A204.1 (cell line): ENCODE measurements around the gene USP24.
"Not testable (repeated sequence)": the region's sequence is repeated elsewhere in the genome, so short reads cannot be mapped to it uniquely, and the experiment has no call there.

Experiments used
- FAIRE-seq: peaks from 2 replicates; lab custom pipeline; 2012; peaks lifted over from hg19 to GRCh38; lab: Jason Lieb, UNC

Gene USP24

GRCh38 chr1:55197099-55197498 lies 18.1 kb downstream of the USP24 start:
- no peak for FAIRE-seq

- FAIRE-seq: no peak
These were observed 18.6 kb downstream of the USP24 start for GRCh38 chr1:55196433-55197035.

- FAIRE-seq: no peak
These were observed 19.5 kb downstream of the USP24 start for GRCh38 chr1:55195521-55196233.

GRCh38 chr1:55194851-55195250 lies 20.3 kb downstream of the USP24 start:
- FAIRE-seq: no peak

GRCh38 chr1:55192093-55192492 lies 23.1 kb downstream of the USP24 start:
- FAIRE-seq: no peak

- not testable (repeated sequence) for FAIRE-seq
These were observed 23.8 kb downstream of the USP24 start for GRCh38 chr1:55191219-55191952.

GRCh38 chr1:55190109-55190508 lies 25.1 kb downstream of the USP24 start:
- FAIRE-seq: no peak

GRCh38 chr1:55188909-55189308 lies 26.3 kb downstream of the USP24 start:
- no peak for FAIRE-seq

- no peak for FAIRE-seq
These were observed 29.3 kb downstream of the USP24 start for GRCh38 chr1:55185832-55186231.

GRCh38 chr1:55184859-55185258 lies 30.3 kb downstream of the USP24 start:
- FAIRE-seq: no peak

- no peak for FAIRE-seq
These were observed 33.5 kb downstream of the USP24 start for GRCh38 chr1:55181666-55182065.

- FAIRE-seq: no peak
These were observed 35.0 kb downstream of the USP24 start for GRCh38 chr1:55180075-55180670.

GRCh38 chr1:55179177-55179835 lies 35.9 kb downstream of the USP24 start:
- FAIRE-seq: no peak

GRCh38 chr1:55172687-55173086 lies 42.5 kb downstream of the USP24 start:
- no peak for FAIRE-seq

- no peak for FAIRE-seq
These were observed 42.9 kb downstream of the USP24 start for GRCh38 chr1:55172272-55172671.

GRCh38 chr1:55171694-55172093 lies 43.5 kb downstream of the USP24 start:
- FAIRE-seq: no peak

- no peak for FAIRE-seq
These were observed 44.7 kb downstream of the USP24 start for GRCh38 chr1:55170426-55170825.

- FAIRE-seq: no peak
These were observed 46.0 kb downstream of the USP24 start for GRCh38 chr1:55169126-55169525.

- FAIRE-seq: no peak
These were observed 46.8 kb downstream of the USP24 start for GRCh38 chr1:55168353-55168752.

- FAIRE-seq: no peak
These were observed 47.8 kb downstream of the USP24 start for GRCh38 chr1:55167224-55167871.

- no peak for FAIRE-seq
These were observed 50.3 kb downstream of the USP24 start for GRCh38 chr1:55164906-55165305.

- no peak for FAIRE-seq
These were observed 55.6 kb downstream of the USP24 start for GRCh38 chr1:55159571-55159970.
